ENCODE measurements around the gene DYSF. TPM values are rescaled to one million over a fixed set of nuclear protein-coding genes. Genes with fewer than 3 reads are reported as not detected.

Gene DYSF
- total RNA-seq, 1 experiment from 2014 or later = 0.89 TPM

DNA sequence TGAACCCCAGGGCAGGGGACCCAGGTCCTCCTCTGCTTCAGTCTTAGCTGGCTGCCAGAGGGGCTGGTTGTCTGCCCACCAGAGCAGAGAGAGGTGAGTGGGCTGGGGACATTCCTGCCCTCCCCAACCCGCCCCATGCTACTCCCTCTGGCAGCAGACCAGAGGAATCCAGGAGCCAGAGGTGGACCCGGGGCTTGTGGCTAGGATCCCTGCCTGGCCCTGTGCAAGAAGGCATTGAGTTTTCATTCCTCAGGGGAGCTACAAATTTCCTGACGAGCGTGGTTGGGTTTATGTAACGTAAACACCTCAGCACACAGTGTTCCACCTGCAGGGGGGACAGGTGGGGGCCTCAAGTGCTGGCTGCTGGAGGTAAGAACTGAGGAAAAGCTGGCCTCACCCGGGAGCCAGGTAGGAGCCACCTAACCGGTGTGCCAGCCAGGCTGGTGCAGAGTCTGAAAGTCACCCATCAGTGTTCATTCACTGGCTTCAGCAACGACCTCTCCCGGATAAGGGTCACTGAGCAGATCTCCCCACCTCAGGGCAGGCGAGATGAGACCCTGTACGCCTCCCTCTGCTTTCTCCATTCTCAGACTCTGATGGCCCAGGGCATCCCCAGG lies 246.8 kb downstream of the DYSF start:
- ChIA-PET CTCF (no interaction called here), POLR2A (no interaction called here), RAD21 (ENCODE audit: low non-redundant PET in 1 of 2, low total read pairs in 2 of 2, uncharacterized antibody in 2 of 2, unreplicated experiment in 2 of 2) (no interaction called here)
- no peak overlapping the region for H2AFZ ChIP-seq (ENCODE audit: low read depth, low read length, poor library complexity, severe bottlenecking)
- no peak for ATAC-seq
- H3K4me1 ChIP-seq (ENCODE audit: control insufficient read depth in 1 of 2, insufficient read depth in 2 of 2, low read length in 2 of 2) = no peaks in the 10 kb centered on the region
- H4K20me1 ChIP-seq (ENCODE audit: insufficient read depth) = no peaks in the 10 kb centered on the region
- H3K9ac ChIP-seq (ENCODE audit: low read length) = no peak overlapping the region
- H3K4me3 ChIP-seq (replicated peaks in 1 of 2; ENCODE audit: low read depth in 1 of 2, low read length in 2 of 2) = no peak overlapping the region
- H3K36me3 ChIP-seq (ENCODE audit: control insufficient read depth in 1 of 2, insufficient read depth in 2 of 2, low read length in 2 of 2) = no peaks in the 10 kb centered on the region
- intact Hi-C loops (cut with micrococcal nuclease) = no loop called here
- H3K4me2 ChIP-seq (ENCODE audit: low read length) = no peak overlapping the region
- H3K27me3 ChIP-seq (ENCODE audit: insufficient read depth, low read length) = no peaks in the 10 kb centered on the region
- TF ChIP-seq POLR2A (IDR thresholded peaks at IDR 0.05; ENCODE audit: borderline replicate concordance, extremely low read depth, insufficient read depth, insufficient read length) (no peak), SIN3A (IDR thresholded peaks at IDR 0.05; ENCODE audit: low read depth) (no peak), JUND (IDR thresholded peaks at IDR 0.05) (no peak), REST (IDR thresholded peaks at IDR 0.05; ENCODE audit: low read depth) (no peak), ZNF274 (IDR thresholded peaks at IDR 0.05; ENCODE audit: low read depth, low read length) (no peak), YY1 (IDR thresholded peaks at IDR 0.05; ENCODE audit: extremely low read depth, insufficient replicate concordance, low read depth, low read length) (no peak), MAX (IDR thresholded peaks at IDR 0.05) (no peak), ATF3 (IDR thresholded peaks at IDR 0.05) (no peak), CBX3 (IDR thresholded peaks at IDR 0.05; ENCODE audit: low read depth) (no peak), CEBPB (IDR thresholded peaks at IDR 0.05; ENCODE audit: low read depth) (no peak), SRF (IDR thresholded peaks at IDR 0.05; ENCODE audit: low read depth) (no peak), POLR2AphosphoS5 (IDR thresholded peaks at IDR 0.05; ENCODE audit: low read depth, low read length) (no peak), ELF1 (IDR thresholded peaks at IDR 0.05; ENCODE audit: borderline replicate concordance, low read depth) (no peak), EZH2 (IDR thresholded peaks at IDR 0.05) (no peak), EGR1 (IDR thresholded peaks at IDR 0.05; ENCODE audit: low read depth) (no peak), ZFX (IDR thresholded peaks at IDR 0.05) (no peak), RAD21 (IDR thresholded peaks at IDR 0.05; ENCODE audit: low read depth) (no peak)
- TF ChIP-seq, protein P1, sequence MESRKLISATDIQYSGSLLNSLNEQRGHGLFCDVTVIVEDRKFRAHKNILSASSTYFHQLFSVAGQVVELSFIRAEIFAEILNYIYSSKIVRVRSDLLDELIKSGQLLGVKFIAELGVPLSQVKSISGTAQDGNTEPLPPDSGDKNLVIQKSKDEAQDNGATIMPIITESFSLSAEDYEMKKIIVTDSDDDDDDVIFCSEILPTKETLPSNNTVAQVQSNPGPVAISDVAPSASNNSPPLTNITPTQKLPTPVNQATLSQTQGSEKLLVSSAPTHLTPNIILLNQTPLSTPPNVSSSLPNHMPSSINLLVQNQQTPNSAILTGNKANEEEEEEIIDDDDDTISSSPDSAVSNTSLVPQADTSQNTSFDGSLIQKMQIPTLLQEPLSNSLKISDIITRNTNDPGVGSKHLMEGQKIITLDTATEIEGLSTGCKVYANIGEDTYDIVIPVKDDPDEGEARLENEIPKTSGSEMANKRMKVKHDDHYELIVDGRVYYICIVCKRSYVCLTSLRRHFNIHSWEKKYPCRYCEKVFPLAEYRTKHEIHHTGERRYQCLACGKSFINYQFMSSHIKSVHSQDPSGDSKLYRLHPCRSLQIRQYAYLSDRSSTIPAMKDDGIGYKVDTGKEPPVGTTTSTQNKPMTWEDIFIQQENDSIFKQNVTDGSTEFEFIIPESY (IDR thresholded peaks at IDR 0.05; ENCODE audit: extremely low read depth, insufficient replicate concordance, low read length) = no peak
- no peaks in the 10 kb centered on the region for H3K9me2 ChIP-seq (ENCODE audit: insufficient read depth)
- H3K79me2 ChIP-seq (ENCODE audit: insufficient read depth, low read length) = no peaks in the 10 kb centered on the region
- no peaks in the 10 kb centered on the region for H3K9me3 ChIP-seq (ENCODE audit: control insufficient read depth in 1 of 2, insufficient read depth in 1 of 2, low read depth in 1 of 2, low read length in 2 of 2)
- no peak for DNase-seq (ENCODE audit: low read depth, low spot score)
- H3K27ac ChIP-seq (ENCODE audit: low read depth, low read length) = no peak overlapping the region
- BruUV-seq (replicated peaks) = no TSS peak
